Measurements from ENCODE around the gene SDR42E2. TPM values are rescaled to one million over a fixed set of nuclear protein-coding genes. Genes with fewer than 3 reads are reported as not detected.

The SDR42E2 gene
- total and polyA plus RNA-seq, 2 of the 8 experiments (the other 6 are each of a cell fraction or from before 2014, with no cell fraction given): 0.08 TPM; not detected in 1

DNA sequence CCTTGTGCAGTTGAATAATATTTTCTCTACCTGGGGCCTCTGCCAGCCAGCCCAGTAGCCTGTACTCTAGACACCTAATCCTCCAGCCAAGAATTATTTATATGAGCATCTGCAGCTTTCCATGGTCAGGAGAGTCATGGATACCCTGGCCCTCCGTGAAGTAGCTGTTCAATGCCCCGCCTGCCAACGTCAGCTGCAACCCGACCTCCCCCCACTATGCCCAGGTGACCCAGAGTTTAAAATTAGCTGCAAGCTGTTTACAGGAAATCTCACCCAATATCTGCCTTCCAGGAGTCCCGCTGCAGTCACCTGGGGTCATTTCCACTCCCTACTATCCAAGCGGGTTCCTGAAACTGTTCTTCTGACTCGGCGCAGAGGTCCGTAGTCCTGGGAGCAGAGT, 12.3 kb downstream of the SDR42E2 start:
- H3K36me3 ChIP-seq (ENCODE audit: control insufficient read depth in 2 of 4, insufficient read depth in 4 of 4, low read length in 3 of 4): no peaks in the 10 kb centered on the region
- H3K56ac ChIP-seq (replicated peaks; ENCODE audit: insufficient read length, low read depth, low read length): no peak overlapping the region
- TF ChIP-seq TAF1 (IDR thresholded peaks at IDR 0.05; ENCODE audit: low read depth, low read length) (no peak), CEBPB (IDR thresholded peaks at IDR 0.05; ENCODE audit: low read depth, low read length) (no peak), HDAC2 (IDR thresholded peaks at IDR 0.05; ENCODE audit: borderline replicate concordance in 1 of 2, low read depth in 2 of 2, low read length in 2 of 2) (no peak), MAFK (IDR thresholded peaks at IDR 0.05; ENCODE audit: low read depth, low read length) (no peak), CBX5 (IDR thresholded peaks at IDR 0.05; ENCODE audit: low read depth, low read length) (no peak), TEAD4 (IDR thresholded peaks at IDR 0.05; ENCODE audit: low read depth, low read length) (no peak), SIN3A (conservative IDR thresholded peaks at IDR 0.05 in 1 of 2, IDR thresholded peaks at IDR 0.05 in 1 of 2; ENCODE audit: low read depth in 1 of 2, low read length in 2 of 2) (no peak), NANOG (IDR thresholded peaks at IDR 0.05; ENCODE audit: insufficient read depth, low read depth, low read length, poor library complexity, severe bottlenecking) (no peak), SP4 (IDR thresholded peaks at IDR 0.05; ENCODE audit: low read length) (no peak), KDM1A (IDR thresholded peaks at IDR 0.05; ENCODE audit: borderline replicate concordance, low read length) (no peak), ASH2L (IDR thresholded peaks at IDR 0.05; ENCODE audit: low read length) (no peak)
- TF ChIP-seq, protein P1, sequence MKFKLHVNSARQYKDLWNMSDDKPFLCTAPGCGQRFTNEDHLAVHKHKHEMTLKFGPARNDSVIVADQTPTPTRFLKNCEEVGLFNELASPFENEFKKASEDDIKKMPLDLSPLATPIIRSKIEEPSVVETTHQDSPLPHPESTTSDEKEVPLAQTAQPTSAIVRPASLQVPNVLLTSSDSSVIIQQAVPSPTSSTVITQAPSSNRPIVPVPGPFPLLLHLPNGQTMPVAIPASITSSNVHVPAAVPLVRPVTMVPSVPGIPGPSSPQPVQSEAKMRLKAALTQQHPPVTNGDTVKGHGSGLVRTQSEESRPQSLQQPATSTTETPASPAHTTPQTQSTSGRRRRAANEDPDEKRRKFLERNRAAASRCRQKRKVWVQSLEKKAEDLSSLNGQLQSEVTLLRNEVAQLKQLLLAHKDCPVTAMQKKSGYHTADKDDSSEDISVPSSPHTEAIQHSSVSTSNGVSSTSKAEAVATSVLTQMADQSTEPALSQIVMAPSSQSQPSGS (IDR thresholded peaks at IDR 0.05; ENCODE audit: low read length): no peak
- H2BK12ac ChIP-seq (ENCODE audit: low read depth, low read length): no peak overlapping the region
- no peak overlapping the region for H2BK20ac ChIP-seq (ENCODE audit: low read length)
- no peak overlapping the region; the same call in 1 of the 2 replicates for H2BK5ac ChIP-seq (ENCODE audit: low read depth, low read length)
- no peak overlapping the region for H3K27ac ChIP-seq (ENCODE audit: low read depth, low read length)
- no peak overlapping the region for H3K9ac ChIP-seq (replicated peaks in 1 of 4; ENCODE audit: extremely low read depth in 1 of 4, low read depth in 3 of 4, low read length in 3 of 4)
- H2BK120ac ChIP-seq (replicated peaks; ENCODE audit: low read depth, low read length): no peak overlapping the region
- no peak overlapping the region for H4K5ac ChIP-seq (ENCODE audit: insufficient read length, low read depth, low read length)
- H3K9me3 ChIP-seq (ENCODE audit: insufficient read depth in 2 of 2, low read depth in 1 of 2, low read length in 1 of 2): no peaks in the 10 kb centered on the region
- ChIA-PET POLR2A (ENCODE audit: partially characterized antibody) (interaction anchor here (0.7 to 1.8 kb wide), 2 partner anchors 10 to 14 kb away, joined by 4 to 5 read pairs; no protein-coding TSS in a partner anchor), CTCF (ENCODE audit: partially characterized antibody) (interaction anchor here (0.6 to 4.1 kb wide), 15 partner anchors 9 to 174 kb away, joined by 3 to 18 read pairs (median 4); partner anchors contain the start of gene PDZD9)
- no peaks in the 10 kb centered on the region for H3K79me2 ChIP-seq (ENCODE audit: control insufficient read depth in 1 of 2, insufficient read depth in 2 of 2, low read length in 2 of 2)
- no peak overlapping the region for H4K8ac ChIP-seq (ENCODE audit: extremely low read depth, insufficient read depth, low read length)
- no peaks in the 10 kb centered on the region for H3K27me3 ChIP-seq (replicated peaks in 1 of 4; ENCODE audit: control insufficient read depth in 3 of 4, extremely low read depth in 1 of 4, insufficient read depth in 3 of 4, low read length in 3 of 4)
- no peak overlapping the region for H2BK15ac ChIP-seq (ENCODE audit: low read length)
- no peaks in the 10 kb centered on the region for H3K4me1 ChIP-seq (replicated peaks in 1 of 4; ENCODE audit: control insufficient read depth in 3 of 4, insufficient read depth in 4 of 4, low read length in 3 of 4)
- H4K91ac ChIP-seq (replicated peaks; ENCODE audit: insufficient read length, low read length): no peak overlapping the region
- H3K4me2 ChIP-seq (ENCODE audit: insufficient read depth in 1 of 2, low read depth in 2 of 2, low read length in 2 of 2): no peak overlapping the region
- H3K79me1 ChIP-seq (ENCODE audit: low read depth, low read length): no peaks in the 10 kb centered on the region
- H2AFZ ChIP-seq (ENCODE audit: low read length): no peak overlapping the region
- no peak overlapping the region for H3K18ac ChIP-seq (ENCODE audit: extremely low read depth, low read length)
- no peaks in the 10 kb centered on the region for H3K23me2 ChIP-seq (ENCODE audit: low read depth, low read length)
- 87% methylated on average over 9 of the region's 9 CpGs; no CpG with 5 or more reads in 1 of the 2 experiments for WGBS, 2 experiments (ENCODE audit: extremely low coverage in 1 of 2, insufficient coverage in 1 of 2, insufficient read length in 1 of 2, insufficient replicate concordance in 2 of 2, low coverage in 1 of 2, low lambda C conversion rate in 2 of 2, missing lambda C conversion rate in 1 of 2)
- DNase-seq (ENCODE audit: low read depth in 1 of 2, low spot score in 2 of 2): no peak
- no peak overlapping the region for H2AK5ac ChIP-seq (ENCODE audit: low read depth, low read length)
- no peaks in the 10 kb centered on the region for H4K20me1 ChIP-seq (replicated peaks in 1 of 2; ENCODE audit: control insufficient read depth in 1 of 2, insufficient read depth in 2 of 2, low read length in 2 of 2)
- H3K4ac ChIP-seq (replicated peaks; ENCODE audit: insufficient read length, low read depth, low read length): no peak overlapping the region
- H3K14ac ChIP-seq (ENCODE audit: insufficient read length): no peak overlapping the region
- H3K4me3 ChIP-seq (ENCODE audit: extremely low read depth in 1 of 4, insufficient read depth in 2 of 4, low read depth in 3 of 4, low read length in 4 of 4): no peak overlapping the region
- FAIRE-seq: no peak
- H3K23ac ChIP-seq (ENCODE audit: insufficient read length): no peak overlapping the region
